Omental fat pad (tissue), 4 donors: ENCODE data around the gene ADAM15. TPM values are rescaled to one million over a fixed set of nuclear protein-coding genes. Genes with fewer than 3 reads are reported as not detected.

Source experiments
- ATAC-seq: fragments of 150-250 bp; one replicate; pipeline ENCODE4 v1.9.1; 2016; ENCODE audit warnings: mild to moderate bottlenecking, moderate library complexity; ENCODE audit not compliant: low FRiP score
- DNase-seq: peaks from one replicate; pipeline ENCODE4 v3.0.0-alpha.2; 2019; ENCODE audit warnings: low spot score
- total RNA-seq, 4 donors: library from RNA; depleted of rRNA; stranded (reverse); fragments of >200 nt; gene quantifications; one replicate each; pipeline ENCODE4 v1.1.0, GENCODE V29; 2016
- TF ChIP-seq, protein P1 (sequence below), 3 donors: fragments of 450-650 bp; IDR thresholded peaks; one replicate each; pipeline ENCODE4 v1.5.1; 2016 to 2017; ENCODE audit warnings: antibody characterized with exemption in 3 of 3, mild to moderate bottlenecking in 3 of 3, moderate library complexity in 2 of 3

ADAM15 gene
- total RNA-seq, 4 donors from 2014 or later = 116 to 262 (median 157) TPM

DNA sequence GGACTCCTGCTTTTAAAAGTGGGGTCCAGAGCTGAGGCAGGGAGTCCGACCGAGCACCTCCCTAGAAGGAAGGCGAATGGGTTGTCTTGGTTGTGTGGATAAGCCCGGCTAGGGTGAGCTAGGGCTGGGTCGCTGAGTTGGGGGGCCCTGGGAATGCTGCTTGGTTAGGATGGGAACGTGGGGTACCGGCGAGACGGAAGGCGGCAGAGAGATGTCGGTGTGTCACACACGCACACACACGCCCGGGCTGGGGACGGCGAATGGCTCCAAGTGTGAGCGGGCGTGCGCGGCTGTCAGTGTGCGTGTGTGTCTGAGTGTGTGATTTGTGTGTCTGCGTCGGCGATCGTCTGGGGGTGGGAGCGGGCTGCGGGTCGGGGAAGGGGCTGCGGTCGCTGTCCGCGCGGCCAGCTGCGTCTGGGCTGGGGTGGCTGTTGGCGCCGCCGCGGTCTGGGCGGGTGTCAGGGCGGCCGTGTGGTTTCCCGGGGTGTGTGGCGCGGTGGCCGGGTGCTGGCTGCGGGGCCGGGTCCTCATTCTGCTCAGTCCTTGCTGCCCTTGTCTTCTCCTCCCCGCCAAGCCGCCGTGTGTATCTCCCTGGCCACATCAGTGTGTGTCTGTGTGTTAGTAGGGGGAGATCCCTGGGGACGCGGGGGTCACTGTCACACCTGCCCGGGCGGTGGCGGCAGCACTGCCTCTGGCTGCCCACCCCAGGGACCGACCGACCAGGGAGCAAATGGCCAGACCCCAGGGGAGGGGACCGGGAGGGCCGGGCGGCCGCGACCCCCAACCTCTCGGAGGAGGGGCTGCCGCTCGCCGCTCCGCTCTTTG lies 28.6 kb downstream of the ADAM15 start:
- TF ChIP-seq, protein P1, sequence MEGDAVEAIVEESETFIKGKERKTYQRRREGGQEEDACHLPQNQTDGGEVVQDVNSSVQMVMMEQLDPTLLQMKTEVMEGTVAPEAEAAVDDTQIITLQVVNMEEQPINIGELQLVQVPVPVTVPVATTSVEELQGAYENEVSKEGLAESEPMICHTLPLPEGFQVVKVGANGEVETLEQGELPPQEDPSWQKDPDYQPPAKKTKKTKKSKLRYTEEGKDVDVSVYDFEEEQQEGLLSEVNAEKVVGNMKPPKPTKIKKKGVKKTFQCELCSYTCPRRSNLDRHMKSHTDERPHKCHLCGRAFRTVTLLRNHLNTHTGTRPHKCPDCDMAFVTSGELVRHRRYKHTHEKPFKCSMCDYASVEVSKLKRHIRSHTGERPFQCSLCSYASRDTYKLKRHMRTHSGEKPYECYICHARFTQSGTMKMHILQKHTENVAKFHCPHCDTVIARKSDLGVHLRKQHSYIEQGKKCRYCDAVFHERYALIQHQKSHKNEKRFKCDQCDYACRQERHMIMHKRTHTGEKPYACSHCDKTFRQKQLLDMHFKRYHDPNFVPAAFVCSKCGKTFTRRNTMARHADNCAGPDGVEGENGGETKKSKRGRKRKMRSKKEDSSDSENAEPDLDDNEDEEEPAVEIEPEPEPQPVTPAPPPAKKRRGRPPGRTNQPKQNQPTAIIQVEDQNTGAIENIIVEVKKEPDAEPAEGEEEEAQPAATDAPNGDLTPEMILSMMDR (IDR thresholded peaks at IDR 0.05) = no peak
- ATAC-seq (no peak), DNase-seq (no peak)

DNA sequence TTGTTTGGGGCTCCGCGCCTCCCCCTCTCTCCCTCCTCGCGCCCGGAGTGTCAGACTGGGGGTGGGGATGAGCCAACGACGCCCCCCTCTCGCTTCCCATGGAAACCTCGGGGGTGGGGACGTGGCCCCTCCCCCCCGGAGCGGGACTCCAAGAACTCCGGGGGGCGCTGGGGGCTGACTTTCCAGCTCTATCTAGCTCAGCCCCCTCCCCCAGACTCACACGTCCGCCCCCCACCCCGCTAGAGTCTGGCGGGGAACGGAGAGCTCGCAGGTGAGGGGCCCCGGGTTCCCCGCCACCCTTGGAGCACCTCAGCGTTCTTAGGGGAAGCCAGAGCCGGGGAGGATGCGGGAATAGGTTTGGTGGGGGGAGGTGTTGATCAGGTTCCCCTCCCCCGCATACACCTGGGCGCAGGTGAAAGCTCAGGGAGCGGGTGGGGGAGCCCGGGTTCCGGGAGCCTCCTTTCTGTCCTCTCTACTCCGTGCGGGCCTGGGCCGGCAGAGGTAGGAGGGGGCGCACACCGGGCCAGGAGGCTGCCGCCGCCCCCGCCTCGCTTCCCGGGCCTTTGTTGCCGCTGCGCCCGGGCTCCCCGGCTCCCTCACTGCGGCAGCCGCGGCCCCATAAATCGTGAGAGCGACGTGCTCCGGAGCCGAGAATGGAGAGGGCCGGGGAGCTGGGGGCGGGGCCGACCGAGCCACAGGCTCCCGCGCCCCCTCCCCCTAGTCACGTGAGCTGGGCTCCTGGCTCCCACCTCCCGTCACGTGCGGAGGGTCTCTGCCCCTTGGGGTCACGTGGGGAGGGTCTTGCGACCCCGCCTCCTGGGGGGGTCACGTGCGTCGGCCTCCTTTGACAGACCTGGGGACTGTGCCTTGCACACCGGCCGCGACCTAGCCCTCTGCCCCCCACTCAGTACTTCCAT lies 29.5 kb downstream of the ADAM15 start:
- no peak for ATAC-seq
- TF ChIP-seq, protein P1 (IDR thresholded peaks at IDR 0.05) = no peak
- DNase-seq = no peak

DNA sequence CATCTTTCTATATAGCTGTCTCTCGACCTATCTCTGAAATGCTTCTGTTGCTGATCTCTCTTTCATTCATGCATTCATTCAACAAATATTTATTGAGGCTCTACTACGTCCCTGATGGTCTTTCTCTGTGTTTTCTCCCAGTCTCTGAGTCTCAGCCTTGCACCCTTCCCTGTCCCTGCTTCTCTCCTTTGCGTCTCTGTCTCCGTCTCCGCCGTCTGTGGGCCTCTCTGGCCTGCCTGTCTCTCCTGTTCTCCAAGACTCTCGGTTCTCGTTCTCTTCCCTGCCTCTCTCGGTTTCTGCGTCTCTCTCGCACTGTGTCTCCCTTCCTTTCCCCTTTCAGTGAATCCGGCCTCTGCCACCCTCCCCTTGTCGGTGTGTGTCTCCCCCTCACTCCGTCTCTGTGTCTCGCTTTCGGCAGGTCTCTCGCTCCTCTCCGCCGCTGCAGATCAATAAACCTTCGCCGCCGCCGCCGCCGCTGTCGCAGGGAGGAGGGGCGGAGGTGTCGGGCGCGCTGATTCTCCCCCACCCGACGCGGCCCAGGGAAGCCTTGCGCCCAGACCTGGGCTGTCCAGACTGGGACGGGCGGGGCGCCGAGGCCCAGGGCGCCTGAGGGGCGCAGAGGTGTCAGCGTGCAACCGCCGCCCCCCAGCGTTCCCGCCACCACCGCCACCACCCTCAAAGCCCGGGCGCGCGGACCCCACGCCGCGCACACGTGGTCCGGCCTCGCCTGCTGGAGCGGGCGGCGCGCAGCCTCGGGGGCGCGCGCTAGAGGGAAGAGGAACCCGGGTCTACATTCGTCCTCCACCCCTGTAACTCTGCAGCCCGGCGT lies 30.6 kb downstream of the ADAM15 start:
- TF ChIP-seq, protein P1 (IDR thresholded peaks at IDR 0.05) = no peak
- no peak for ATAC-seq
- DNase-seq = no peak

DNA sequence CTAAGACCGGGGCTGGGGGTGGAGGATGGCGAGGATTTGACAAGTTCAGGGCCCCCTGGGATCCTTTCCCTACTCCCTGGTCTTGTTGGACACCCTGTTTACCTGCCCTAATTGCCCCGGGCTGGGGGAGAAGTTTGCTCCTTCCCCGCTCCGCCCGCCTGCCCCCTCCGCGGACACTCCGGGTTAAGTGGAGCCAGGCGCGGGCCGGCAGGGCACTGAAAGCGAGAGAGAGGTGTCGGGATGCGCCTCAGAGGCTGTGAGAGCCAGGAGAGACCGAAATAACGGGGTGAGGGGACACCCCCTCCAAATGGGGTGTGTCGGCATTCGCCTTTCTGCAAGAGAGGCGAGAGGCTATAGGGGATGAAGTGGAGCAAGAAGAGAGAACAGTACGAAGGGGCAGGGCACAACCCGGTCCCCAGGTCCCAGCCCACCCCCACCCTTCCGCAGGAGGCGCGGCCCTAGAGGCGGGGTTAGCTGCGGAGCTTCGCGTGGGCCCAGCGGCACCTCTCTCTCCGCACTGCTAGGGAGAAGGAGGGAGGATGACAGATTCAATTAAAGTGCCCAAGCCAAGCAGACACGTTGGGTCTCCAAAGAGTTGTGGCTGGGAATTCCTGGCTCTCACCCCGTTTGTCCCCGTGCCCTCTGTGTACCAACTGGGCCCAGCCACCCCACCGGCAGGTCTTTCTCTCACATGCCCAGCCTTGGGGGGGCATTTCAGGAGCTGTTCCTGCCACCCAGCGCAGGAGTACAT lies 31.4 kb downstream of the ADAM15 start:
- TF ChIP-seq, protein P1 (IDR thresholded peaks at IDR 0.05) = no peak
- no peak for DNase-seq
- ATAC-seq = no peak

DNA sequence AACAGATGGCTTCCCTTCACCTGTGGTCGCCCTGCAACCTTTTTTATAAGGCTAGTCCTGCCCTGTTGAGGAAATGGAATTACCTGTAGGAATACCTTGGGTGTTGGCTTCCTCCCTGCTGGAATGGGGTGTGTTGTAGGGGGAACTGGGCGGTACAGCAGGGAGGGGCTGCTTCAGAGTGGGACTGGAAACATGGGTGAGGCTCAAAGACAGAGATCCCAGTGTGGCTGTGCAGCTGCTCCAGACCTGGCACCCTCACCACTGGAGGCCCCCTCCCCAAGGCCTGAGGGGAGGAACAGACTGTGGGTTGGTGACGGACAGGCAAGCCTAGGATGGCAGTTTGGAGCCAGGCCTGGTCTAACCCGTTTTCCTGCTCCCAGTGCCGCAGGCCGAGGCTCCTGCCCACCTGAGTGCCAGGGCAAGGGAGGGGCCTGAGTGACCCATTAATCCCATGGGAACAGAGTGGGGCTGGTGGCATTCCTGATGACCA lies 32.0 kb downstream of the ADAM15 start:
- TF ChIP-seq, protein P1 (IDR thresholded peaks at IDR 0.05) = no peak
- DNase-seq (no peak), ATAC-seq (no peak)
